Fibroblast of mammary gland (primary cell): Measurements from ENCODE around the gene GOLGB1.

Experiments
- DNase-seq: peaks from one replicate; pipeline ENCODE4 v3.0.0-alpha.2; 2010; ENCODE audit warnings: low read depth
- H3K4me3 ChIP-seq: 2 replicates; pipeline ENCODE4 v1.5.1; 2011; ENCODE audit warnings: low read depth, mild to moderate bottlenecking, low read length, moderate library complexity; ENCODE audit not compliant: control insufficient read depth
- TF ChIP-seq, protein P1 (sequence below): conservative IDR thresholded peaks from 2 replicates; pipeline ENCODE4 v1.5.1; 2011; ENCODE audit warnings: low read depth, low read length, inconsistent platforms; ENCODE audit not compliant: control insufficient read depth, insufficient read depth

GOLGB1 gene

DNA sequence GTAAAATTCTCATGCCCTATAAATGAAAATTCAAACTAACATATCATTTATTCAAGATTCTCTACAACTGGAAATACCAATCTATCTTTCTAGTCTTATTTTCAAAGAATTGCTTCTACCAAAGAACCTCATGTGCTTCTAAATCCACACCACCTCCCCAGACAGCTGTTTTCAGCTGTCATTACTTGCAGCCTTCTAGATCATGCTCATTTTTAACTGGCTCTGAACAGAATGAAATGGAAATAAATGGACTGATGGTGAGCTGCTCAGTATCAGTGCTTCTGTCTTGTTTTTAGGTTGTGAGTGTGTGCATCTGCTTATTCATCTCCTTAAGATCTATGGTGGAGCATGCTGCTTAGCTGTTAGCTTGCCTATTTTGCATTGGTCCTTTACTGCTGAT, 29.4 kb downstream of the GOLGB1 start:
- TF ChIP-seq, protein P1, sequence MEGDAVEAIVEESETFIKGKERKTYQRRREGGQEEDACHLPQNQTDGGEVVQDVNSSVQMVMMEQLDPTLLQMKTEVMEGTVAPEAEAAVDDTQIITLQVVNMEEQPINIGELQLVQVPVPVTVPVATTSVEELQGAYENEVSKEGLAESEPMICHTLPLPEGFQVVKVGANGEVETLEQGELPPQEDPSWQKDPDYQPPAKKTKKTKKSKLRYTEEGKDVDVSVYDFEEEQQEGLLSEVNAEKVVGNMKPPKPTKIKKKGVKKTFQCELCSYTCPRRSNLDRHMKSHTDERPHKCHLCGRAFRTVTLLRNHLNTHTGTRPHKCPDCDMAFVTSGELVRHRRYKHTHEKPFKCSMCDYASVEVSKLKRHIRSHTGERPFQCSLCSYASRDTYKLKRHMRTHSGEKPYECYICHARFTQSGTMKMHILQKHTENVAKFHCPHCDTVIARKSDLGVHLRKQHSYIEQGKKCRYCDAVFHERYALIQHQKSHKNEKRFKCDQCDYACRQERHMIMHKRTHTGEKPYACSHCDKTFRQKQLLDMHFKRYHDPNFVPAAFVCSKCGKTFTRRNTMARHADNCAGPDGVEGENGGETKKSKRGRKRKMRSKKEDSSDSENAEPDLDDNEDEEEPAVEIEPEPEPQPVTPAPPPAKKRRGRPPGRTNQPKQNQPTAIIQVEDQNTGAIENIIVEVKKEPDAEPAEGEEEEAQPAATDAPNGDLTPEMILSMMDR, result no peak
- H3K4me3 ChIP-seq, result no peak overlapping the region
- no peak for DNase-seq

DNA sequence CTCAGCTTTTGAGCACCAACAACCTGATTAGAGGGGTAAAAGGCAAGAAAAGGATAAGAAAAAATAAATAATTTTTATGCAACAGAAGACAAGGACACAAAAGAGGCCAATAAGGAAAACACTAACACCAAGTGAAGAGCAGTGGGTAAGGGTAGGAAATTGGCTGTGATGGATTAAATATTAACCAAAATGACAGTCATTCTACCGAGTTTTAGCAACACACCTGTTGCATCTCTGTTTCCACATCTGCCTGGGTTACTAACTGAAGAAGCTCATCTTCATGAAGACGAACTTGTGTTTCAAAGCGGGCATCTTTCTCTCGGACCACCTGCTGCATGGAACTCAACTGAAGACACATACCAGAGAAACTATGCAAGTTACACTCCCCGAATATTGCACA, 30.1 kb downstream of the GOLGB1 start:
- TF ChIP-seq, protein P1, result no peak
- DNase-seq, result no peak
- H3K4me3 ChIP-seq, result no peak overlapping the region

GRCh38 chr3:121718205-121718846, 31.2 kb downstream of the GOLGB1 start:
- no peak overlapping the region for H3K4me3 ChIP-seq
- no peak for DNase-seq
- TF ChIP-seq, protein P1, result no peak

DNA sequence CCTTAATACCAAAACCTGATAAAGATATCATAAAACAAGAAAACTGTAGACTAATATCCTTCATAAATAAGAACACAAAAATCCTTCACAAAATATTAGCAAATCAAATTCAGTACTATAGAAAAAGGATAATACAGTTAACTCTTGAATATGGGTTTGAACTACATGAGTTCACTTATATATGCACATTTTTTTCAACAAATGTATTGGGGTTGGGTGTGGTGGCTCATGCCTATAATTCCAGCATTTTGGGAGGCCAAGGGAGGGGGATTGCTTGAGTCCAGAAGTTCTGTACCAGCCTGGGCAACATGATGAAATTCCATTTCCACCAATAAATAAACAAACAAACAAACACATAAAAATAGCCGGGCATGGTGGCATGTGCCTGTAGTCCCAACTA, 39.2 kb downstream of the GOLGB1 start:
- H3K4me3 ChIP-seq, result no peak overlapping the region
- DNase-seq, result no peak
- TF ChIP-seq, protein P1, result no peak

DNA sequence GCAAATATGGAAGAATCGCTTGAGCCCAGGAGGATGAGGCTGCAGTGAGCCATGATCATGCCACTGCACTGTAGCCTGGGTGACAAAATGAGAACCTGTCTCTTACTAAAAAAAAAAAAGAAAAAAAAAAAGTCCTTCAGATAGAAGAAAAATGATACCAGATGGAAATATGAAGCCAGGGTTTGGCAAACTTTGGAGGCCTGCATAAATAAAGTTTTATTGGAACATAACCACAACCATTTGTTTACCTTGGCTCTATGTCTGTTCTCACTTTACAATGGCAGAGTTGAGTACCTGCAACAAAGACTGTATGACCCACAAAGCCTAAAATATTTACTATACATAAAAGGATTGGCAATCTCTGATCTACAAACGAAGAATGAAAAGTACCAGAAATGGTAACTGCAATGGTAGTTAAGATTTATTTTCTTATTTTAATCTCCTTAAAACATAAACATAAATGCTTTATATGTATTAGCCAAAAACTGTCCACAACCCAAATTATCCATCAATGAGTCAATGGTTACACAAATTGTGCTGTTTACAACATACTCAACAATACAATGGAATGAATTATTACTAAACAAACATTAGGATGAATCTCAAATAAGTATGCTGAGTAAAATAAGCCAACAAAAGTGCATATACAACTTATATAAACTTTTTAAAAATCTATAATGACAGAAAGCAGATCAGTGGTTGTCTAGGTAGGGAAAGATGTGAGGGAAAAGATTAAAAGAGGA, 41.8 kb downstream of the GOLGB1 start:
- TF ChIP-seq, protein P1, result no peak
- H3K4me3 ChIP-seq, result no peak overlapping the region
- DNase-seq, result peak; percentile 15

GRCh38 chr3:121705541-121705940, 44.0 kb downstream of the GOLGB1 start:
- TF ChIP-seq, protein P1, result no peak
- no peak for DNase-seq
- H3K4me3 ChIP-seq, result no peak overlapping the region

- H3K4me3 ChIP-seq, result no peak overlapping the region
- DNase-seq, result no peak
- TF ChIP-seq, protein P1, result no peak
Measured at GRCh38 chr3:121703973-121704372, 45.6 kb downstream of the GOLGB1 start.
